Smooth muscle cell (in vitro differentiated cells): ENCODE data around the gene CLEC1A. TPM values are rescaled to one million over a fixed set of nuclear protein-coding genes. Genes with fewer than 3 reads are reported as not detected.
A peak's percentile ranks its signal among the peaks of the same experiment; 100 is the strongest.

Source experiments
- DNase-seq: peaks from one replicate; lab custom pipeline; 2025; ENCODE audit not compliant: unreplicated experiment; lab: John Stamatoyannopoulos, UW
- H2AFZ ChIP-seq: fragments of 200-600 bp; sonication (generic); 2 replicates; pipeline ENCODE4 v1.6.0; 2016; ENCODE audit warnings: antibody characterized with exemption, low read depth, mild to moderate bottlenecking
- H3F3A ChIP-seq: fragments of 200-600 bp; sonication (generic); 2 replicates; pipeline ENCODE4 v1.6.0; 2017; ENCODE audit warnings: antibody characterized with exemption, low read depth
- H3K27ac ChIP-seq: fragments of 200-600 bp; sonication (generic); 2 replicates; pipeline ENCODE4 v1.5.1; 2016; ENCODE audit warnings: low read depth, mild to moderate bottlenecking
- H3K27me3 ChIP-seq: fragments of 200-600 bp; sonication (generic); 2 replicates; pipeline ENCODE4 v1.6.1; 2016; ENCODE audit warnings: low read depth, mild to moderate bottlenecking
- H3K36me3 ChIP-seq: fragments of 200-600 bp; sonication (generic); 2 replicates; pipeline ENCODE4 v1.5.1; 2016; ENCODE audit warnings: low read depth
- H3K4me1 ChIP-seq: fragments of 200-600 bp; sonication (generic); 2 replicates; pipeline ENCODE4 v1.5.1; 2016; ENCODE audit warnings: low read depth
- H3K4me2 ChIP-seq: fragments of 200-600 bp; sonication (generic); 2 replicates; pipeline ENCODE4 v1.6.0; 2016; ENCODE audit warnings: mild to moderate bottlenecking
- H3K4me3 ChIP-seq: fragments of 200-600 bp; sonication (generic); 2 replicates; pipeline ENCODE4 v1.5.1; 2016; ENCODE audit warnings: mild to moderate bottlenecking
- H3K79me2 ChIP-seq: fragments of 200-600 bp; sonication (generic); 2 replicates; pipeline ENCODE4 v1.6.0; 2016; ENCODE audit warnings: low read depth, mild to moderate bottlenecking
- H3K9ac ChIP-seq: fragments of 200-600 bp; sonication (generic); 2 replicates; pipeline ENCODE4 v1.6.0; 2016; ENCODE audit warnings: low read depth
- H3K9me3 ChIP-seq: fragments of 200-600 bp; sonication (generic); replicated peaks from 2 replicates; pipeline ENCODE4 v1.5.1; 2016; ENCODE audit warnings: low read depth
- H4K20me1 ChIP-seq: fragments of 200-600 bp; sonication (generic); 2 replicates; pipeline ENCODE4 v1.6.0; 2016; ENCODE audit warnings: low read depth
- WGBS: methylation state at CpG from one replicate; pipeline ENCODE4 v1.1.7; 2016; ENCODE audit warnings: low lambda C conversion rate; 5-methylcytosine and 5-hydroxymethylcytosine counted together
- polyA plus RNA-seq: library from polyadenylated mRNA; unstranded; fragments of >200 nt; fragmentation: Nextera tagmentation; extraction: Ambion mirVana; gene quantifications from 2 replicates; pipeline ENCODE4 v1.2.1, GENCODE V29; 2016
- total RNA-seq: library from RNA; depleted of rRNA; stranded (reverse); fragments of >200 nt; gene quantifications from 2 replicates; pipeline ENCODE4 v1.2.3, GENCODE V29; 2014
- TF ChIP-seq, protein P1 (sequence below): fragments of 200-600 bp; sonication (generic); IDR thresholded peaks from 2 replicates; pipeline ENCODE4 v1.5.1; 2017; ENCODE audit warnings: borderline replicate concordance, mild to moderate bottlenecking, antibody characterized with exemption; ENCODE audit not compliant: insufficient read depth, poor library complexity, severe bottlenecking

CLEC1A gene
- total and polyA plus RNA-seq, 2 experiments from 2014 or later: not detected

DNA sequence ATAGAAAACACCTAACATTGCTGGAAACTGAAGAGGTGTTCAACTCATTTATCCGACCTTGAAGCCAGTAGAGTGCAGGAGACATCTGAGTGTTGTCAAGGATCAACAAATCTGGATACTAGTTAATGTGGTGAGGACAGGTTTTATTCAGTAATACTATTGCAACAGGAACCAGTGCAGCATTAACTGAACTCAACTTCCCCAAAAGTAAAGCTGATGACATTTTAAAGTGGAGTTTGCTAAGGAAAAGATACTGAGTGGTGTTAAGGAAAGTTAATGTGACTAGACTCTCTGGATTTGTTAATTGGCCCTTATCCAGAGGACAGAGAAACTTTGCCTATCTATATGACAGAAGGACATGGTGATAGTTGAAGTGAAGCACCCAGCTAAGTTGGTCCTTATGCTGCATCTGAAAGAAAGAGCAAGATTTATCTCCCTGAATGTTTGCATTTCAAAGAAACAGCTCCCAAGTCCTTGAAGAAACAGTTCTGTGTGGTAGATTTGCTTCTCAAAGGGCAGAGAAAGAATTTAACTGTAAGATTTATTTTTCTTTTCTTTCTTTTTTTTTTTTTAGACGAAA, 32.4 kb upstream of the CLEC1A start:
- no peaks in the 10 kb centered on the region for H3K79me2 ChIP-seq
- H3F3A ChIP-seq: peaks cover 7% of the 10 kb centered on the region
- no peaks in the 10 kb centered on the region for H4K20me1 ChIP-seq
- H3K4me1 ChIP-seq: no peaks in the 10 kb centered on the region
- TF ChIP-seq, protein P1, sequence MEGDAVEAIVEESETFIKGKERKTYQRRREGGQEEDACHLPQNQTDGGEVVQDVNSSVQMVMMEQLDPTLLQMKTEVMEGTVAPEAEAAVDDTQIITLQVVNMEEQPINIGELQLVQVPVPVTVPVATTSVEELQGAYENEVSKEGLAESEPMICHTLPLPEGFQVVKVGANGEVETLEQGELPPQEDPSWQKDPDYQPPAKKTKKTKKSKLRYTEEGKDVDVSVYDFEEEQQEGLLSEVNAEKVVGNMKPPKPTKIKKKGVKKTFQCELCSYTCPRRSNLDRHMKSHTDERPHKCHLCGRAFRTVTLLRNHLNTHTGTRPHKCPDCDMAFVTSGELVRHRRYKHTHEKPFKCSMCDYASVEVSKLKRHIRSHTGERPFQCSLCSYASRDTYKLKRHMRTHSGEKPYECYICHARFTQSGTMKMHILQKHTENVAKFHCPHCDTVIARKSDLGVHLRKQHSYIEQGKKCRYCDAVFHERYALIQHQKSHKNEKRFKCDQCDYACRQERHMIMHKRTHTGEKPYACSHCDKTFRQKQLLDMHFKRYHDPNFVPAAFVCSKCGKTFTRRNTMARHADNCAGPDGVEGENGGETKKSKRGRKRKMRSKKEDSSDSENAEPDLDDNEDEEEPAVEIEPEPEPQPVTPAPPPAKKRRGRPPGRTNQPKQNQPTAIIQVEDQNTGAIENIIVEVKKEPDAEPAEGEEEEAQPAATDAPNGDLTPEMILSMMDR: no peak
- peaks cover 15% of the 10 kb centered on the region for H3K27me3 ChIP-seq
- DNase-seq: no peak
- H2AFZ ChIP-seq: peak overlapping the region; percentile 9
- H3K9me3 ChIP-seq: no peaks in the 10 kb centered on the region
- H3K36me3 ChIP-seq: no peaks in the 10 kb centered on the region
- no peak overlapping the region for H3K9ac ChIP-seq
- H3K4me3 ChIP-seq: no peak overlapping the region
- no peak overlapping the region for H3K27ac ChIP-seq
- 41% methylated on average over 2 of the region's 2 CpGs for WGBS
- no peak overlapping the region for H3K4me2 ChIP-seq

DNA sequence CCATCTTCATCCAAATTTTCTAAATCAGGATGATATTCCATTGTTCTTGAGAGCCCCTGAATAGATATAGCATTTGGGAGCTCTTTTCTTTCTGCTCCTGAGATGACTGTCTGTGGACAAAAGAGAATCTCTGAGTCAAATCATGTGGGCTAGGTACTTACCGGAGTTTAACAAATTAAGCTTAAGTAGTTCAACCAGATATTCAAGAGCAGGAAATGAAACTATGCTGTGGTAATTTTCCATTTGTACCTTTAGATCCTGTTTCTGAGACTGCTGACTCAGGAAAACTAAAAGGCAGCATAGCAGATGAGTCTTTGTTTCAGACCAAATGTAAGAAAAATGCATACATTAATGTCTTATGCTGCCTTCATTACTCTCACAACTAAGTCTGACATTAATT, 31.3 kb upstream of the CLEC1A start, which contains the start of gene CLEC7A:
Gene CLEC7A (minus strand): TSS at position 158 of the 400 bp plus-strand sequence. CDS start 117 bp downstream, at position 41.
- peak within 1 kb of the TSS; percentile 70 for H2AFZ ChIP-seq
- no peaks in the 10 kb centered on the region for H4K20me1 ChIP-seq
- H3K4me1 ChIP-seq: no peaks in the 10 kb centered on the region
- H3K27ac ChIP-seq: no peak within 1 kb of the TSS
- no peak within 1 kb of the TSS for H3K9ac ChIP-seq
- no peak within 1 kb of the TSS for H3K4me2 ChIP-seq
- H3K27me3 ChIP-seq: peaks cover 22% of the 10 kb centered on the region
- DNase-seq: no peak
- H3K9me3 ChIP-seq: no peaks in the 10 kb centered on the region
- TF ChIP-seq, protein P1: no peak
- no peaks in the 10 kb centered on the region for H3K36me3 ChIP-seq
- peaks cover 7% of the 10 kb centered on the region for H3F3A ChIP-seq
- 30% methylated on average over 1 of the region's 1 CpG for WGBS
- H3K79me2 ChIP-seq: no peaks in the 10 kb centered on the region
- H3K4me3 ChIP-seq: no peak within 1 kb of the TSS

DNA sequence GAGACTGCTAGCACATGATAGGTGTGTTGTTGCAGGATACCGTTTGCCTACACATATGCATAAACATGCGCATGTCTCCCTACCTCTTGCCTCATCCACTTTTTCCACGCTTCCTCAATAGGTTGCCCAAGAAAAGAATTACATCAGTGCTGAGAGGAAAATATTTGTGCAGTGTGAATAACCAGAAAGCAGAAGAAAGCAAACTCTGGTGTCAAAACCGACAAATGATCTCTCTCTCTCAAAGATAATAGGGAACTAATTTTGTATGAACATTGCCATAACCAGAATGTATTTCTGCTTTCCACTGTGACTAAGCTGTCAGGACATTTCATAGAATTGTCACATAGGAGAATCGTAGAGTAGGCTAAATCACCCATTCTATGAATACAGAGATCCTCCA, 29.9 kb upstream of the CLEC1A start:
- Histone ChIP-seq H3K36me3 (no peaks in the 10 kb centered on the region), H3K4me3 (no peak overlapping the region), H3K9ac (no peak overlapping the region), H3K27ac (no peak overlapping the region), H3K4me2 (no peak overlapping the region), H3K27me3 (peaks cover 22% of the 10 kb centered on the region), H3K79me2 (no peaks in the 10 kb centered on the region), H3F3A (peaks cover 7% of the 10 kb centered on the region), H3K4me1 (no peaks in the 10 kb centered on the region), H3K9me3 (no peaks in the 10 kb centered on the region), H2AFZ (no peak overlapping the region), H4K20me1 (no peaks in the 10 kb centered on the region)
- WGBS: 84% methylated on average over 5 of the region's 5 CpGs
- TF ChIP-seq, protein P1: no peak
- no peak for DNase-seq

DNA sequence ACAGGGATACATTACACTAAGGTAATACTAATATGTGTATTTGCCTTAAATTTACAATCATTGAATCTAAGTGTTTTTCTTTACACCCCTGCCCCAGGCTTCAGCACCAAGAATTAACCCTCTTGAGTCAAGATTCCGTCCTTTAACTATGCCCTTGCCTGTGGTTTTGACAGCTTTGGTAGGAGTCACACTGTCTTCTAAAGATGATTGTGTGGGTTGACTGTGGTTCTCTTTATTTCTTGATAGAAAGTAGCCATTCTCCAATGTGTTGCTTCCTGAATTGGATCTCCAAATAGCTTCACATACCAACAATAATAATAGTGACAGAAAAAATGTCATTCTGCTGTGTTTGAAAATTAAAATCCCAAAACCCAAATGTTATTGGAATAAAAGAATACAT, 27.6 kb upstream of the CLEC1A start:
- Histone ChIP-seq H3K9ac (no peak overlapping the region), H3F3A (no peaks in the 10 kb centered on the region), H3K36me3 (no peaks in the 10 kb centered on the region), H3K79me2 (no peaks in the 10 kb centered on the region), H3K27ac (no peak overlapping the region), H3K9me3 (no peaks in the 10 kb centered on the region), H3K4me3 (no peak overlapping the region), H3K27me3 (peaks cover 17% of the 10 kb centered on the region), H3K4me2 (no peak overlapping the region), H4K20me1 (no peaks in the 10 kb centered on the region), H2AFZ (no peak overlapping the region), H3K4me1 (no peaks in the 10 kb centered on the region)
- DNase-seq: no peak
- TF ChIP-seq, protein P1: no peak
- WGBS: 74% methylated on average over 1 of the region's 1 CpG
